Activated B cell treated with CpG ODN at 0.5 μM for 24 hours (primary cell): ENCODE measurements around the gene CDC20. TPM values are rescaled to one million over a fixed set of nuclear protein-coding genes. Genes with fewer than 3 reads are reported as not detected.
A peak's percentile ranks its signal among the peaks of the same experiment; 100 is the strongest.

ENCODE experiments used
- ATAC-seq: fragments of 200-7000 bp; cut with Tn5 transposase; one replicate; pipeline ENCODE4 v1.10.0; 2021; ENCODE audit warnings: low read depth, mild to moderate bottlenecking, moderate library complexity
- CTCF ChIA-PET: fragments of 350-600 bp; sonication (Branson Sonifier 250); formaldehyde crosslinking; loops from one replicate; lab custom pipeline; 2021; ENCODE audit warnings: antibody characterized with exemption; lab: Charles Lee
- POLR2A ChIA-PET: fragments of 350-600 bp; sonication (Branson Sonifier 250); formaldehyde crosslinking; loops from one replicate; lab custom pipeline; 2021; ENCODE audit warnings: antibody characterized with exemption; lab: Charles Lee
- DNase-seq: peaks from one replicate; pipeline ENCODE4 v3.0.0; 2022
- H3K27ac Mint-ChIP-seq: one replicate; pipeline ENCODE4 v1.8.0; 2020; ENCODE audit warnings: mixed read lengths
- H3K27me3 Mint-ChIP-seq: one replicate; pipeline ENCODE4 v1.8.0; 2021; ENCODE audit warnings: mixed read lengths
- H3K36me3 Mint-ChIP-seq: one replicate; pipeline ENCODE4 v1.8.0; 2021; ENCODE audit warnings: low read depth, mixed read lengths
- H3K4me1 Mint-ChIP-seq: one replicate; pipeline ENCODE4 v1.8.0; 2021; ENCODE audit warnings: mixed read lengths
- H3K4me3 Mint-ChIP-seq: one replicate; pipeline ENCODE4 v1.8.0; 2020; ENCODE audit warnings: mild to moderate bottlenecking, mixed read lengths
- H3K9me3 Mint-ChIP-seq: one replicate; pipeline ENCODE4 v1.8.0; 2020; ENCODE audit warnings: mixed read lengths
- CTCF ChIP-seq: fragments of 200-600 bp; IDR thresholded peaks from one replicate; pipeline ENCODE4 v1.8.0; 2022; ENCODE audit warnings: antibody characterized with exemption, mild to moderate bottlenecking
- intact Hi-C: fragments of 100-400 bp; cut with micrococcal nuclease; formaldehyde crosslinking; loops from one replicate; pipeline ENCODE4 v1.15.1; 2024
- total RNA-seq: library from RNA; stranded (reverse); gene quantifications from 2 replicates; pipeline ENCODE4 v1.2.3, GENCODE V29; 2022

The CDC20 gene
- total RNA-seq, 1 donor from 2014 or later, result 4.2 TPM

- Mint-ChIP-seq H3K4me3 (peak overlapping the region; percentile 4), H3K27me3 (no peaks in the 10 kb centered on the region), H3K27ac (no peak overlapping the region), H3K36me3 (peaks cover 22% of the 10 kb centered on the region), H3K4me1 (peaks cover 16% of the 10 kb centered on the region), H3K9me3 (no peaks in the 10 kb centered on the region)
- no peak for ATAC-seq
- intact Hi-C loops, result loop anchor here (10.0 kb wide), 1 partner anchor 618 kb away; the partner anchor contains the start of genes ATP6V0B, B4GALT2 and DPH2
- CTCF ChIA-PET, result no interaction called here
- DNase-seq, result no peak
- TF ChIP-seq CTCF, result no peak
- POLR2A ChIA-PET, result interaction anchor here (0.9 kb wide), 1 partner anchor 11 kb away, joined by 3 read pairs; no protein-coding TSS in a partner anchor
These were observed 1.5 kb upstream of the CDC20 start for GRCh38 chr1:43357251-43357650.

- Mint-ChIP-seq H3K4me3 (peak overlapping the region; percentile 91), H3K36me3 (peaks cover 32% of the 10 kb centered on the region), H3K4me1 (peaks cover 16% of the 10 kb centered on the region), H3K27ac (peak overlapping the region; percentile 91), H3K27me3 (no peaks in the 10 kb centered on the region), H3K9me3 (no peaks in the 10 kb centered on the region)
- intact Hi-C loops, result loop anchor here (1.0 to 10.0 kb wide), 7 partner anchors 9 to 617 kb away; partner anchors contain the start of genes ATP6V0B, B4GALT2, CFAP57 and DPH2
- ATAC-seq, result no peak
- CTCF ChIA-PET, result interaction anchor here (0.7 to 1.6 kb wide), 4 partner anchors 10 to 132 kb away, joined by 3 to 7 read pairs (median 5); partner anchors contain the start of gene ELOVL1
- no peak for DNase-seq
- no peak for TF ChIP-seq CTCF
- POLR2A ChIA-PET, result interaction anchor here (0.6 to 2.0 kb wide), 13 partner anchors 9 to 292 kb away, joined by 3 to 108 read pairs (median 6); partner anchors contain the start of genes CFAP57, EBNA1BP2, ELOVL1 and KDM4A
These were observed 548 bp upstream of the CDC20 start for GRCh38 chr1:43358121-43358745.

- ATAC-seq (no peak), DNase-seq (no peak)
- Mint-ChIP-seq H3K27ac (no peak overlapping the region), H3K4me3 (peak overlapping the region; percentile 91), H3K4me1 (peaks cover 16% of the 10 kb centered on the region), H3K27me3 (no peaks in the 10 kb centered on the region), H3K9me3 (no peaks in the 10 kb centered on the region), H3K36me3 (peaks cover 46% of the 10 kb centered on the region)
- ChIA-PET POLR2A (interaction anchor here (0.6 to 2.0 kb wide), 2 partner anchors 8 to 37 kb away, joined by 3 to 108 read pairs; partner anchors contain the start of gene ELOVL1), CTCF (no interaction called here)
- intact Hi-C loops, result loop anchor here (2.0 to 10.0 kb wide), 4 partner anchors 93 to 675 kb away; partner anchors contain the start of genes ATP6V0B, B4GALT2, CFAP57 and DPH2
- TF ChIP-seq CTCF, result no peak
These were observed 915 bp downstream of the CDC20 start for GRCh38 chr1:43359696-43360095.

GRCh38 chr1:43360616-43361015, 1.8 kb downstream of the CDC20 start:
- intact Hi-C loops, result loop anchor here (10.0 kb wide), 1 partner anchor 676 kb away; the partner anchor contains the start of gene YBX1
- Mint-ChIP-seq H3K36me3 (peaks cover 53% of the 10 kb centered on the region), H3K9me3 (no peaks in the 10 kb centered on the region), H3K27ac (no peak overlapping the region), H3K4me1 (peaks cover 23% of the 10 kb centered on the region), H3K4me3 (no peak overlapping the region), H3K27me3 (no peaks in the 10 kb centered on the region)
- CTCF ChIA-PET, result no interaction called here
- POLR2A ChIA-PET, result no interaction called here
- no peak for TF ChIP-seq CTCF
- no peak for ATAC-seq
- DNase-seq, result no peak
